DND-41 (cell line): Measurements from ENCODE around the gene KLK5.

Source experiments
- ATAC-seq: fragments of 200-7000 bp; cut with Tn5 transposase; 3 replicates; pipeline ENCODE4 v1.9.1; 2021; ENCODE audit warnings: low read depth; ENCODE audit not compliant: insufficient read depth
- DNase-seq: peaks from one replicate; pipeline ENCODE4 v3.0.0-alpha.2; 2020
- H2AFZ ChIP-seq: 2 replicates; pipeline ENCODE4 v1.6.0; 2012; ENCODE audit warnings: low read depth, low read length
- H3K27ac ChIP-seq: 2 replicates; pipeline ENCODE4 v1.5.1; 2012; ENCODE audit warnings: low read length, inconsistent platforms
- H3K27me3 ChIP-seq: fragments of 200-600 bp; sonication (generic); 2 replicates; pipeline ENCODE4 v1.6.0; 2012; ENCODE audit warnings: low read length, mild to moderate bottlenecking, inconsistent platforms; ENCODE audit not compliant: insufficient read depth, poor library complexity
- H3K36me3 ChIP-seq: 2 replicates; pipeline ENCODE4 v1.5.1; 2012; ENCODE audit warnings: low read length, inconsistent platforms; ENCODE audit not compliant: insufficient read depth
- H3K4me1 ChIP-seq: 2 replicates; pipeline ENCODE4 v1.5.1; 2012; ENCODE audit warnings: mild to moderate bottlenecking, low read length; ENCODE audit not compliant: insufficient read depth
- H3K4me2 ChIP-seq: 2 replicates; pipeline ENCODE4 v1.6.0; 2012; ENCODE audit warnings: mild to moderate bottlenecking, moderate library complexity, low read length, inconsistent platforms; ENCODE audit not compliant: insufficient read depth
- H3K4me3 ChIP-seq, 2 experiments: fragments of 200-600 bp in 1 of 2; shearing (Covaris generic) in 1 of 2; 2 replicates each; pipeline ENCODE4 v1.5.1; 2012 to 2016; ENCODE audit warnings: inconsistent platforms in 2 of 2, low read length in 2 of 2, mild to moderate bottlenecking in 2 of 2, low read depth in 1 of 2, moderate library complexity in 1 of 2
- H3K79me2 ChIP-seq: 2 replicates; pipeline ENCODE4 v1.6.0; 2012; ENCODE audit warnings: low read length, inconsistent platforms; ENCODE audit not compliant: insufficient read depth
- H3K9ac ChIP-seq: 2 replicates; pipeline ENCODE4 v1.6.0; 2012; ENCODE audit warnings: low read depth, mild to moderate bottlenecking, inconsistent platforms, low read length, moderate library complexity
- H3K9me3 ChIP-seq: 2 replicates; pipeline ENCODE4 v1.5.1; 2012; ENCODE audit warnings: low read length, moderate library complexity, mild to moderate bottlenecking, inconsistent platforms; ENCODE audit not compliant: insufficient read depth, severe bottlenecking
- H4K20me1 ChIP-seq: 2 replicates; pipeline ENCODE4 v1.6.0; 2012; ENCODE audit warnings: low read length; ENCODE audit not compliant: insufficient read depth
- CTCF ChIP-seq: IDR thresholded peaks from 2 replicates; pipeline ENCODE4 v1.5.1; 2012; ENCODE audit warnings: borderline replicate concordance, low read length, moderate library complexity, mild to moderate bottlenecking; ENCODE audit not compliant: poor library complexity, severe bottlenecking; ENCODE audit errors: extremely low read depth
- EZH2 ChIP-seq: IDR thresholded peaks from 3 replicates; pipeline ENCODE4 v1.6.1; 2012; ENCODE audit warnings: borderline replicate concordance, low read depth, mild to moderate bottlenecking, moderate library complexity, low read length, inconsistent platforms; ENCODE audit not compliant: severe bottlenecking

Gene KLK5

GRCh38 chr19:50916069-50916468 is 36.8 kb downstream of the KLK5 start:
- H2AFZ ChIP-seq: no peak overlapping the region
- no peak for TF ChIP-seq EZH2
- TF ChIP-seq CTCF: no peak
- no peaks in the 10 kb centered on the region for H3K9me3 ChIP-seq
- H3K4me3 ChIP-seq: no peak overlapping the region
- no peak overlapping the region for H3K9ac ChIP-seq
- no peak for DNase-seq
- H3K4me2 ChIP-seq: no peak overlapping the region
- H3K27me3 ChIP-seq: peaks cover 12% of the 10 kb centered on the region
- H3K4me1 ChIP-seq: no peaks in the 10 kb centered on the region
- H3K36me3 ChIP-seq: no peaks in the 10 kb centered on the region
- no peak for ATAC-seq
- H3K27ac ChIP-seq: no peak overlapping the region
- H4K20me1 ChIP-seq: no peaks in the 10 kb centered on the region
- H3K79me2 ChIP-seq: no peaks in the 10 kb centered on the region

GRCh38 chr19:50912727-50913716 is 39.8 kb downstream of the KLK5 start:
- H3K9me3 ChIP-seq: no peaks in the 10 kb centered on the region
- no peaks in the 10 kb centered on the region for H3K36me3 ChIP-seq
- TF ChIP-seq CTCF (no peak), EZH2 (no peak)
- H3K4me3 ChIP-seq: no peak overlapping the region
- no peaks in the 10 kb centered on the region for H3K79me2 ChIP-seq
- H3K27ac ChIP-seq: no peak overlapping the region
- DNase-seq (no peak), ATAC-seq (no peak)
- no peaks in the 10 kb centered on the region for H3K4me1 ChIP-seq
- no peak overlapping the region for H3K9ac ChIP-seq
- no peak overlapping the region for H3K4me2 ChIP-seq
- H4K20me1 ChIP-seq: no peaks in the 10 kb centered on the region
- no peak overlapping the region for H2AFZ ChIP-seq
- H3K27me3 ChIP-seq: peaks cover 12% of the 10 kb centered on the region

GRCh38 chr19:50912102-50912599 is 40.7 kb downstream of the KLK5 start:
- Histone ChIP-seq H3K9me3 (no peaks in the 10 kb centered on the region), H3K27me3 (peaks cover 12% of the 10 kb centered on the region), H3K36me3 (no peaks in the 10 kb centered on the region), H3K27ac (no peak overlapping the region), H3K4me1 (no peaks in the 10 kb centered on the region), H2AFZ (no peak overlapping the region), H3K79me2 (no peaks in the 10 kb centered on the region), H3K9ac (no peak overlapping the region), H3K4me3 (no peak overlapping the region), H3K4me2 (no peak overlapping the region), H4K20me1 (no peaks in the 10 kb centered on the region)
- no peak for TF ChIP-seq CTCF
- no peak for TF ChIP-seq EZH2
- ATAC-seq (no peak), DNase-seq (no peak)
